Measurements from ENCODE around the gene TMEM255B.

TMEM255B gene

GRCh38 chr13:113759525-113760137 lies 605 bp downstream of the TMEM255B start:
- peak; percentile 9 to 39 for DNase-seq (ENCODE audit: low read depth in 1 of 2, low spot score in 1 of 2)
- in situ Hi-C loops (cut with HindIII; ENCODE audit: low pct_unique_long_range_greater_than_20kb, low sequenced_read_pairs) = no loop called here
- no peak for TF ChIP-seq JUND (IDR thresholded peaks at IDR 0.05; ENCODE audit: low read depth)

- no peak for TF ChIP-seq JUND (IDR thresholded peaks at IDR 0.05; ENCODE audit: low read depth)
- in situ Hi-C loops (cut with HindIII; ENCODE audit: low pct_unique_long_range_greater_than_20kb, low sequenced_read_pairs) = no loop called here
- no peak for DNase-seq (ENCODE audit: low read depth in 1 of 2, low spot score in 1 of 2)
Observed at GRCh38 chr13:113761136-113761535, 2.1 kb downstream of the TMEM255B start.

GRCh38 chr13:113762075-113762474 lies 3.0 kb downstream of the TMEM255B start:
- in situ Hi-C loops (cut with HindIII; ENCODE audit: low pct_unique_long_range_greater_than_20kb, low sequenced_read_pairs) = no loop called here
- TF ChIP-seq JUND (IDR thresholded peaks at IDR 0.05; ENCODE audit: low read depth) = no peak
- DNase-seq (ENCODE audit: low read depth in 1 of 2, low spot score in 1 of 2) = no peak

GRCh38 chr13:113762538-113762937 lies 3.5 kb downstream of the TMEM255B start:
- DNase-seq (ENCODE audit: low read depth in 1 of 2, low spot score in 1 of 2) = no peak
- TF ChIP-seq JUND (IDR thresholded peaks at IDR 0.05; ENCODE audit: low read depth) = no peak
- in situ Hi-C loops (cut with HindIII; ENCODE audit: low pct_unique_long_range_greater_than_20kb, low sequenced_read_pairs) = no loop called here

GRCh38 chr13:113763254-113763653 lies 4.2 kb downstream of the TMEM255B start:
- no peak for TF ChIP-seq JUND (IDR thresholded peaks at IDR 0.05; ENCODE audit: low read depth)
- no peak for DNase-seq (ENCODE audit: low read depth in 1 of 2, low spot score in 1 of 2)
- in situ Hi-C loops (cut with HindIII; ENCODE audit: low pct_unique_long_range_greater_than_20kb, low sequenced_read_pairs) = no loop called here

- in situ Hi-C loops (cut with HindIII; ENCODE audit: low pct_unique_long_range_greater_than_20kb, low sequenced_read_pairs) = no loop called here
- TF ChIP-seq JUND (IDR thresholded peaks at IDR 0.05; ENCODE audit: low read depth) = no peak
- no peak for DNase-seq (ENCODE audit: low read depth in 1 of 2, low spot score in 1 of 2)
Observed at GRCh38 chr13:113763961-113764792, 5.2 kb downstream of the TMEM255B start.

GRCh38 chr13:113764793-113765563 lies 6.0 kb downstream of the TMEM255B start:
- in situ Hi-C loops (cut with HindIII; ENCODE audit: low pct_unique_long_range_greater_than_20kb, low sequenced_read_pairs) = no loop called here
- TF ChIP-seq JUND (IDR thresholded peaks at IDR 0.05; ENCODE audit: low read depth) = no peak
- DNase-seq (ENCODE audit: low read depth in 1 of 2, low spot score in 1 of 2) = no peak

GRCh38 chr13:113765564-113765910 lies 6.5 kb downstream of the TMEM255B start:
- no peak for TF ChIP-seq JUND (IDR thresholded peaks at IDR 0.05; ENCODE audit: low read depth)
- in situ Hi-C loops (cut with HindIII; ENCODE audit: low pct_unique_long_range_greater_than_20kb, low sequenced_read_pairs) = no loop called here
- DNase-seq (ENCODE audit: low read depth in 1 of 2, low spot score in 1 of 2) = no peak

GRCh38 chr13:113766035-113766800 lies 7.2 kb downstream of the TMEM255B start:
- no peak for TF ChIP-seq JUND (IDR thresholded peaks at IDR 0.05; ENCODE audit: low read depth)
- in situ Hi-C loops (cut with HindIII; ENCODE audit: low pct_unique_long_range_greater_than_20kb, low sequenced_read_pairs) = no loop called here
- no peak for DNase-seq (ENCODE audit: low read depth in 1 of 2, low spot score in 1 of 2)

GRCh38 chr13:113767366-113767765 lies 8.3 kb downstream of the TMEM255B start:
- TF ChIP-seq JUND (IDR thresholded peaks at IDR 0.05; ENCODE audit: low read depth) = no peak
- in situ Hi-C loops (cut with HindIII; ENCODE audit: low pct_unique_long_range_greater_than_20kb, low sequenced_read_pairs) = no loop called here
- no peak for DNase-seq (ENCODE audit: low read depth in 1 of 2, low spot score in 1 of 2)

GRCh38 chr13:113768018-113768905 lies 9.2 kb downstream of the TMEM255B start:
- no peak for TF ChIP-seq JUND (IDR thresholded peaks at IDR 0.05; ENCODE audit: low read depth)

More at GRCh38 chr13:113768018-113768905, 9.2 kb downstream of the TMEM255B start:
- DNase-seq (ENCODE audit: low read depth in 1 of 2, low spot score in 1 of 2) = no peak
- in situ Hi-C loops (cut with HindIII; ENCODE audit: low pct_unique_long_range_greater_than_20kb, low sequenced_read_pairs) = no loop called here

Measured in T47D (cell line).